ENCODE data around the gene GAL3ST1.
"Not testable (repeated sequence)": the region's sequence is repeated elsewhere in the genome, so short reads cannot be mapped to it uniquely, and the experiment has no call there.

Gene GAL3ST1

DNA sequence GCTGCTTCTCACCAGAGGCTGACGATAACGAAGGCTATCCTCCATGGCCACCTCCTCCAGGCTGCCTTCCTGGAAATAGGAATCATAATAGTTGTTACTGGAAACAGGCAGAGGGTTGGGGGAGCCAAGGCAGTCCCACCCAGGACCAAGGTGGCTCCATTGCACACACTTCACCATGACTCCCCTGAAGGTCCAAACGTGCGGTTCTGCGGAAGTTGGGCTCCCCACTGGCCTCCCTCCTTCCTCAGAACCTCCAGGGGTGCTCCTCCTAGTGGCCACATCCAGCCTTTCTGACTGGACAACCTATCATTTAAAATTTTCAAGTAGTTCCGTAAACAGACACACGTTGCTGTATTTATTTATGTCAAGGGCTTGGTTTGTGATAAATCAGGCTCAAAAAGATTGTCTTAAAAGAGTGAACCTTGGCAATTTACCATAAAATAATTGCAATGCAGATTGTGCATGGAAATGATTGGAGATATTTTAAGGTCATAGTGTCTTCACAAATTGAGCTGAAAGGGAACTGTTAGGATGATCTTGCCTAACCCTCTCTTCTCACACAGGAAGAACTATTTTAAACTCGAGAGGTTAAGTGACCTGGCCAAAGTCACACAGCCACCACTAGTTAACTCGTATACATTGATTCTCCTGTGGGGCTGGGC lies 31.1 kb upstream of the GAL3ST1 start:
- Mint-ChIP-seq H3K9me3 (no peaks in the 10 kb centered on the region), H3K27me3 (no peaks in the 10 kb centered on the region), H3K27ac (peak overlapping the region in 1 of 2 donors; percentile 21), H3K4me1 (peaks cover 53% of the 10 kb centered on the region), H3K4me3 (peak overlapping the region; percentile 38 to 46)
- DNase-seq = peak; percentile 46 to 50
- peak; percentile 50 for ATAC-seq

GRCh38 chr22:30604723-30605122 lies 30.3 kb upstream of the GAL3ST1 start:
- Mint-ChIP-seq H3K9me3 (no peaks in the 10 kb centered on the region), H3K27ac (peak overlapping the region in 1 of 2 donors; percentile 12), H3K27me3 (no peaks in the 10 kb centered on the region), H3K4me1 (peaks cover 53% of the 10 kb centered on the region), H3K4me3 (no peak overlapping the region)
- DNase-seq (no peak), ATAC-seq (no peak)

GRCh38 chr22:30603801-30604200 lies 29.3 kb upstream of the GAL3ST1 start:
- Mint-ChIP-seq H3K4me3 (no peak overlapping the region), H3K9me3 (no peaks in the 10 kb centered on the region), H3K27me3 (no peaks in the 10 kb centered on the region), H3K4me1 (peaks cover 43% of the 10 kb centered on the region), H3K27ac (no peak overlapping the region)
- no peak for DNase-seq
- no peak for ATAC-seq

- no peak for DNase-seq
- no peak overlapping the region for H3K27ac Mint-ChIP-seq
- ATAC-seq = peak; percentile 47
Observed at GRCh38 chr22:30602049-30602448, 27.6 kb upstream of the GAL3ST1 start.

GRCh38 chr22:30601464-30601863 lies 27.0 kb upstream of the GAL3ST1 start:
- Mint-ChIP-seq H3K4me1 (peaks cover 22% of the 10 kb centered on the region), H3K9me3 (no peaks in the 10 kb centered on the region), H3K27me3 (no peaks in the 10 kb centered on the region), H3K27ac (no peak overlapping the region), H3K4me3 (no peak overlapping the region)
- DNase-seq (no peak), ATAC-seq (no peak)

More at GRCh38 chr22:30602049-30602448, 27.6 kb upstream of the GAL3ST1 start:
- Mint-ChIP-seq H3K27me3 (no peaks in the 10 kb centered on the region), H3K9me3 (no peaks in the 10 kb centered on the region), H3K4me3 (no peak overlapping the region), H3K4me1 (peaks cover 26% of the 10 kb centered on the region)

DNA sequence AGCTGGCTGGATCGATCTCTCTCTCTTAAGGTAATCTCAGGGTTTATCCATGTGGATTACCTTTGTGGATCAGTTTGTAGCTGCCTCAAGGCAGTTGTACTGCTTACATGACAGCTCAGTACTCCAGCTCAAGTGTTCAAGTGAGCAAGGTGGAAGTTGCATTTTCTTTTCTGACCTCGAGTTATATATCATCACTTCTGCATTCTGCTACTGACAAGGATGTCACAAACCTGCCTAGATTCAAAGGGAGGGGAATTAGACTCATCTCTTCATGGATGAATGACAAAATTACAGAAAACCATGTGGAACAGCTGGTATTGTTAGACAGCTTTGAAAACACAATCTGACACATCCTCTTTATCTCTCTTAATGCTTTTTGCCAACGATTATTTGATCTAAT lies 26.5 kb upstream of the GAL3ST1 start:
- DNase-seq (no peak), ATAC-seq (no peak)
- peaks cover 17% of the 10 kb centered on the region for H3K4me1 Mint-ChIP-seq
- H3K27ac Mint-ChIP-seq = no peak overlapping the region
- no peak overlapping the region for H3K4me3 Mint-ChIP-seq
- no peaks in the 10 kb centered on the region for H3K27me3 Mint-ChIP-seq
- no peaks in the 10 kb centered on the region for H3K9me3 Mint-ChIP-seq

- DNase-seq = no peak
- ATAC-seq = no peak
- no peak overlapping the region for H3K27ac Mint-ChIP-seq
- no peaks in the 10 kb centered on the region for H3K27me3 Mint-ChIP-seq
- no peaks in the 10 kb centered on the region for H3K9me3 Mint-ChIP-seq
- no peak overlapping the region for H3K4me3 Mint-ChIP-seq
- peaks cover 9% of the 10 kb centered on the region for H3K4me1 Mint-ChIP-seq
Observed at GRCh38 chr22:30598986-30599385, 24.5 kb upstream of the GAL3ST1 start.

GRCh38 chr22:30596886-30597285 lies 22.4 kb upstream of the GAL3ST1 start:
- no peak overlapping the region for H3K4me3 Mint-ChIP-seq
- ATAC-seq = no peak
- no peak for DNase-seq
- H3K27ac Mint-ChIP-seq = no peak overlapping the region
- H3K9me3 Mint-ChIP-seq = no peaks in the 10 kb centered on the region
- H3K27me3 Mint-ChIP-seq = no peaks in the 10 kb centered on the region
- peaks cover 2% of the 10 kb centered on the region for H3K4me1 Mint-ChIP-seq

DNA sequence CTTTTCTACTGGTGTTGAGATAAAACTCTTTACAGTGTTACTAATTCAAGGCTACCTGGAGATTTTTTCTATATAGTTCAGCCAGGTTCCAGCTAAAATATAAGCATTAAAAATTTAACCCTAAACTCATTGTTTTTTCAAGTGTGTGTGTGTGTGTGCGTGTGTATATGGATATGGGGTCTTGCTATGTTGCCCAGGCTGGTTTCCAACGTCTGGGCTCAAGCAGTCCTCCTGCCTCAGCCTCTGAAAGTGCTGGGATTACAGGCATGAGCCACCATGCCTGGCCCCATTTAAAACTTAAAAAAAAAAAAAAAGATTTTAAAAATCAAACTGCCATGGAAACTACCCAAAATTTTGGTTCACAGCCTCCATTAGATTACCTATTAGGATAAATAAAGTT lies 21.7 kb upstream of the GAL3ST1 start:
- H3K4me1 Mint-ChIP-seq = no peaks in the 10 kb centered on the region
- no peak overlapping the region for H3K4me3 Mint-ChIP-seq
- no peak for ATAC-seq
- no peak for DNase-seq
- H3K27me3 Mint-ChIP-seq = no peaks in the 10 kb centered on the region
- no peaks in the 10 kb centered on the region for H3K9me3 Mint-ChIP-seq
- H3K27ac Mint-ChIP-seq = no peak overlapping the region

DNA sequence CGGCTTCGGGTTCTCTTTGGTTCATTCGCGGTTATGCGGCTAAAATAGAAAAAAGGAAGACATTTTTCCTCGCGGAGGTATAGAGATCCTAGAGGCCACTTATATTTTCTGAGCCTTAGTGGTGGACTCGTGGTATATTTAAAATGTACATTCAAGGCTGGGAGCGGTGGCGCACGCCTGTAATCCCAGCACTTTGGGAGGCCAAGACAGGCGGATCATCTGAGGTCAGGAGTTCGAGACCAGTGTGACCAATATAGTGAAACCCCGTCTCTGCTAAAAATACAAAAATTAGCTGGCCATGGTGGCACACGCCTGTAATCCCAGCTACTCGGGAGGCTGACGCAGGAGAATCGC lies 17.9 kb upstream of the GAL3ST1 start:
- H3K9me3 Mint-ChIP-seq, H3K27ac Mint-ChIP-seq, DNase-seq, H3K4me1 Mint-ChIP-seq, H3K4me3 Mint-ChIP-seq, H3K27me3 Mint-ChIP-seq, ATAC-seq: not testable (repeated sequence)

DNA sequence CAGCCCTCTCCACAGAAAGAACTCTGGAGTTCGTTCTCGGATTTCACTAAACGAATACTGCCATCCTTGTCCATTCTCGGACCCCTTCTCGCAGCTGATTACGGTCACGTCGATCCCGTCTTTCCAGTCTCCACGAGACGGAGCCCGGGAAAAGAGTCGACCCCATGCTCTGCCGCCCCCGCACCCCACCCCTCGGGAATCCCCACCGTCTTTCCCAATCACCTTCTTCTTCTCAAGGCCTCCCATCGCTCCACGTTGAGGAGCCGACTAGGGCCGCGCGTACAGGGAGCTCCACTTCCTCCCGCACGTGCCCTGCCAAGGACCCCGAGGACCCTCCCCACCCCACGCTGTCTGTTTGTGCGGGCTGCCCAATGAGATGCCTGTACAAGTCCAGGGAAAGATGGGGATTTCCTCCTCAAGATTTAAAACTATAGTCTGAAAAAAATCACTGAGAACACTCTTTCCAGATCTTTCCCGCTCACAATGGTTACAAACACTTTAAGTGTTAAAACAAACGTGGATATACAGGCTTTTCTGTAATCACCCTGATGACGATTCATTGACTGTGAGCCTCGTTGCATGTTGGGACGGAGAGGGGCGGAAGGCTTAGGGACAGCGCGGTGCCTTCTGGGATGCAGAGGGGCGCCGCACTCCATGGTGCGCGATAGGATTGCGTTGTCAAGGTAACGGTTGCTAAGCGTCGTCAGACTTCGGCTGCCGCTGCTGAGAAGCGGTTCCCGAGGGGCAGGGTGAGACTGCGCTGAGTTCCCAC lies 17.3 kb upstream of the GAL3ST1 start, which contains the start of gene PES1:
Gene PES1, minus strand, starts transcription at position 323 of the 772 bp plus-strand sequence. Its CDS starts 77 bp downstream, at position 246.
- DNase-seq (peak; percentile 90 to 96), ATAC-seq (peak; percentile 100)
- no peak within 1 kb of the TSS for H3K27ac Mint-ChIP-seq
- H3K9me3 Mint-ChIP-seq = no peaks in the 10 kb centered on the region
- H3K4me1 Mint-ChIP-seq = no peaks in the 10 kb centered on the region
- H3K4me3 Mint-ChIP-seq = no peak within 1 kb of the TSS
- no peaks in the 10 kb centered on the region for H3K27me3 Mint-ChIP-seq

DNA sequence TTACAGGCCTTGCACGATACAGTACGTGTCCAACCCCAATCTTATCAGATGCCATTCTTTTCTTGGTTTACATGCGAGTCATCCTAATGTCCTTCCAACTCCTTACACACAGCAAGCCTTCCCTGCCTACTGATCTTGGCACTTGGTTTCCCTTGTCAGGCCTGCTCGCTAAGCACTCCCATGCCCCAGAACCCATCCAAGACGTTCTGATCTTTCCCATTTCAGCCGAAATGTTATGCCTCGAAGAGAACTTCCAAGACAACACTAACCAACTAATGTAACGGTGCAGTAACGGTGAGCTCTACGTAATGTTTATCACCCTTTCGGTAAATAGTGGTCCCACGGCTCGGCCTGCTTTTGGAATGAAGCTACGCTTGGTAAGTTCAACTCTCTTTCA lies 16.7 kb upstream of the GAL3ST1 start:
- ATAC-seq (no peak), DNase-seq (peak; percentile 8 to 18)
- Mint-ChIP-seq H3K4me3 (no peak overlapping the region), H3K27ac (no peak overlapping the region), H3K9me3 (no peaks in the 10 kb centered on the region), H3K4me1 (no peaks in the 10 kb centered on the region), H3K27me3 (no peaks in the 10 kb centered on the region)

- no peak overlapping the region for H3K27ac Mint-ChIP-seq
- DNase-seq = no peak
- ATAC-seq = no peak
- no peaks in the 10 kb centered on the region for H3K4me1 Mint-ChIP-seq
- H3K4me3 Mint-ChIP-seq = no peak overlapping the region
- no peaks in the 10 kb centered on the region for H3K9me3 Mint-ChIP-seq
- no peaks in the 10 kb centered on the region for H3K27me3 Mint-ChIP-seq
Observed at GRCh38 chr22:30586414-30586813, 11.9 kb upstream of the GAL3ST1 start.

DNA sequence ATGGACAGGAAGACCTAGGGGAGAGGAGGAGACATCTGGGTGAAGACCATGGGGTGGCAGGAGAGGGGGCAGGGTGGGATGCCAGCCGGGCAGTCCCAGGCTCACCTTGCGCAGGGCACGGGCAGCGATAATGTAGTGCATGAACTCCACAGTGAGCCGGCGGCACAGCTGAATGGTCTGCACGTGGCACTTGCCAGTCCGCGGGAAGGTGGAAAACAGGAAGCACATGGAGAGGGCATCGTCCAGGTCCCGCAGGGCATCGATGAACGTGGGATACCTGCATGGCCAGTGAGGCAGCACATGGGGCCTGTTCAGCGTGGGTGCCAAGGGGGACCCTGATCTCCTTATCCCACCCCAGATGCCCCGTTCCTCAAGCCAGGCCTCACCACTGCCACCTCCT lies 10.0 kb upstream of the GAL3ST1 start:
- ATAC-seq = no peak
- H3K4me1 Mint-ChIP-seq = no peaks in the 10 kb centered on the region
- H3K27me3 Mint-ChIP-seq = no peaks in the 10 kb centered on the region
- no peak for DNase-seq
- H3K9me3 Mint-ChIP-seq = no peaks in the 10 kb centered on the region
- peak overlapping the region in 1 of 2 donors; percentile 82 for H3K27ac Mint-ChIP-seq
- H3K4me3 Mint-ChIP-seq = no peak overlapping the region

GRCh38 chr22:30582788-30583545 lies 8.5 kb upstream of the GAL3ST1 start:
- no peak for DNase-seq
- Mint-ChIP-seq H3K27ac (peak overlapping the region in 1 of 2 donors; percentile 24), H3K27me3 (no peaks in the 10 kb centered on the region), H3K4me1 (no peaks in the 10 kb centered on the region), H3K4me3 (no peak overlapping the region), H3K9me3 (no peaks in the 10 kb centered on the region)
- no peak for ATAC-seq

GRCh38 chr22:30582051-30582450 lies 7.6 kb upstream of the GAL3ST1 start:
- DNase-seq (no peak), ATAC-seq (no peak)
- Mint-ChIP-seq H3K27ac (no peak overlapping the region), H3K27me3 (no peaks in the 10 kb centered on the region), H3K9me3 (no peaks in the 10 kb centered on the region), H3K4me3 (no peak overlapping the region), H3K4me1 (no peaks in the 10 kb centered on the region)
